Mesendoderm (in vitro differentiated cells): ENCODE data around the gene ASIC1.

Source experiments
- DNase-seq: peaks from one replicate; pipeline ENCODE4 v3.0.0; 2013
- H2AK5ac ChIP-seq: 2 replicates; pipeline ENCODE4 v1.6.1; 2013; ENCODE audit warnings: low read length, inconsistent platforms
- H2BK120ac ChIP-seq: 2 replicates; pipeline ENCODE4 v1.6.1; 2013; ENCODE audit warnings: low read depth, mild to moderate bottlenecking, low read length, moderate library complexity, mixed read lengths
- H2BK15ac ChIP-seq: replicated peaks from 2 replicates; pipeline ENCODE4 v1.6.1; 2013; ENCODE audit warnings: low read depth, mild to moderate bottlenecking, moderate library complexity
- H2BK5ac ChIP-seq: 2 replicates; pipeline ENCODE4 v1.6.1; 2013; ENCODE audit warnings: low read length, inconsistent platforms
- H3K18ac ChIP-seq: 2 replicates; pipeline ENCODE4 v1.6.1; 2013; ENCODE audit warnings: mild to moderate bottlenecking, low read length, mixed read lengths
- H3K23ac ChIP-seq: one replicate; pipeline ENCODE4 v1.6.1; 2013; ENCODE audit warnings: low read length
- H3K27ac ChIP-seq: 2 replicates; pipeline ENCODE4 v1.5.1; 2013; ENCODE audit warnings: low read depth, mild to moderate bottlenecking, inconsistent platforms, low read length, moderate library complexity
- H3K27me3 ChIP-seq: 2 replicates; pipeline ENCODE4 v1.6.1; 2013; ENCODE audit warnings: low read length, control low read depth, mild to moderate bottlenecking, inconsistent platforms; ENCODE audit not compliant: insufficient read depth, poor library complexity
- H3K36me3 ChIP-seq: 2 replicates; pipeline ENCODE4 v1.6.1; 2013; ENCODE audit warnings: low read length, inconsistent platforms; ENCODE audit not compliant: control insufficient read depth, insufficient read depth
- H3K4ac ChIP-seq: one replicate; pipeline ENCODE4 v1.6.1; 2013; ENCODE audit warnings: low read depth, mild to moderate bottlenecking, low read length, moderate library complexity
- H3K4me1 ChIP-seq: 2 replicates; pipeline ENCODE4 v1.6.1; 2013; ENCODE audit warnings: low read depth, low read length, inconsistent platforms; ENCODE audit not compliant: control insufficient read depth
- H3K4me2 ChIP-seq: 2 replicates; pipeline ENCODE4 v1.6.1; 2013; ENCODE audit warnings: low read length
- H3K4me3 ChIP-seq: 2 replicates; pipeline ENCODE4 v1.5.1; 2013; ENCODE audit warnings: mild to moderate bottlenecking, low read length
- H3K56ac ChIP-seq: one replicate; pipeline ENCODE4 v1.6.1; 2013; ENCODE audit warnings: low read length
- H3K79me1 ChIP-seq: 2 replicates; pipeline ENCODE4 v1.6.1; 2013; ENCODE audit warnings: low read length, inconsistent platforms
- H3K79me2 ChIP-seq: 2 replicates; pipeline ENCODE4 v1.6.1; 2013; ENCODE audit warnings: mild to moderate bottlenecking, low read length; ENCODE audit not compliant: control insufficient read depth, insufficient read depth
- H3K9ac ChIP-seq: 2 replicates; pipeline ENCODE4 v1.6.1; 2013; ENCODE audit warnings: low read length, inconsistent platforms
- H4K5ac ChIP-seq: one replicate; pipeline ENCODE4 v1.6.1; 2013; ENCODE audit warnings: low read length
- H4K8ac ChIP-seq: one replicate; pipeline ENCODE4 v1.6.1; 2013; ENCODE audit warnings: low read depth, mild to moderate bottlenecking, control low read depth, low read length, moderate library complexity
- WGBS: extraction: QIAGEN DNeasy Blood & Tissue Kit; methylation state at CpG from one replicate; pipeline ENCODE4 v1.1.7; 2013; ENCODE audit warnings: low lambda C conversion rate, missing lambda C conversion rate; ENCODE audit not compliant: insufficient coverage; ENCODE audit errors: extremely low coverage; 5-methylcytosine and 5-hydroxymethylcytosine counted together

ASIC1 gene

GRCh38 chr12:50052964-50053363 lies 4.4 kb upstream of the ASIC1 start:
- no CpG with 5 or more reads among the region's 7 CpGs for WGBS
- no peak overlapping the region for H3K9ac ChIP-seq
- no peaks in the 10 kb centered on the region for H3K36me3 ChIP-seq

GRCh38 chr12:50053583-50053982 lies 3.8 kb upstream of the ASIC1 start:
- Histone ChIP-seq H3K9ac (no peak overlapping the region), H3K4me2 (no peak overlapping the region), H2BK15ac (no peak overlapping the region), H3K27me3 (peaks cover 6% of the 10 kb centered on the region), H4K8ac (no peak overlapping the region), H3K79me2 (no peaks in the 10 kb centered on the region), H3K4ac (no peak overlapping the region), H2BK120ac (no peak overlapping the region), H3K4me3 (no peak overlapping the region), H3K79me1 (no peaks in the 10 kb centered on the region), H2BK5ac (no peak overlapping the region), H3K27ac (no peak overlapping the region), H4K5ac (no peak overlapping the region), H3K56ac (no peak overlapping the region), H3K36me3 (no peaks in the 10 kb centered on the region), H2AK5ac (no peak overlapping the region), H3K18ac (no peak overlapping the region), H3K23ac (no peak overlapping the region), H3K4me1 (peaks cover 15% of the 10 kb centered on the region)
- DNase-seq = no peak
- no CpG with 5 or more reads among the region's 1 CpG for WGBS

More at GRCh38 chr12:50052964-50053363, 4.4 kb upstream of the ASIC1 start:
- no peak for DNase-seq
- H3K79me2 ChIP-seq = no peaks in the 10 kb centered on the region
- H3K27ac ChIP-seq = no peak overlapping the region
- H3K4me2 ChIP-seq = no peak overlapping the region
- no peak overlapping the region for H2BK15ac ChIP-seq
- no peak overlapping the region for H4K5ac ChIP-seq
- no peak overlapping the region for H2BK120ac ChIP-seq
- H3K4me1 ChIP-seq = peaks cover 15% of the 10 kb centered on the region
- H2BK5ac ChIP-seq = no peak overlapping the region
- H3K27me3 ChIP-seq = no peaks in the 10 kb centered on the region
- H3K23ac ChIP-seq = no peak overlapping the region
- H3K18ac ChIP-seq = no peak overlapping the region
- no peak overlapping the region for H2AK5ac ChIP-seq
- no peak overlapping the region for H3K4me3 ChIP-seq
- H3K79me1 ChIP-seq = no peaks in the 10 kb centered on the region
- H4K8ac ChIP-seq = no peak overlapping the region
- H3K56ac ChIP-seq = no peak overlapping the region
- H3K4ac ChIP-seq = no peak overlapping the region

- Histone ChIP-seq H2BK5ac (no peak overlapping the region), H3K4me2 (peak overlapping the region; percentile 42), H3K56ac (peak overlapping the region; percentile 2), H3K18ac (no peak overlapping the region), H3K4me1 (peaks cover 9% of the 10 kb centered on the region), H3K27ac (no peak overlapping the region), H2BK15ac (no peak overlapping the region), H3K23ac (no peak overlapping the region), H2AK5ac (no peak overlapping the region), H3K4me3 (no peak overlapping the region), H3K79me2 (no peaks in the 10 kb centered on the region), H2BK120ac (no peak overlapping the region), H3K9ac (no peak overlapping the region), H3K79me1 (no peaks in the 10 kb centered on the region), H4K5ac (no peak overlapping the region), H3K27me3 (peaks cover 6% of the 10 kb centered on the region), H4K8ac (no peak overlapping the region), H3K36me3 (no peaks in the 10 kb centered on the region), H3K4ac (no peak overlapping the region)
- peak; percentile 83 for DNase-seq
- whole genome bisulfite sequencing = no CpG with 5 or more reads among the region's 17 CpGs
Observed at GRCh38 chr12:50055831-50056638, 1.4 kb upstream of the ASIC1 start.

- Histone ChIP-seq H4K8ac (no peak overlapping the region), H3K4me3 (no peak overlapping the region), H3K23ac (no peak overlapping the region), H3K36me3 (no peaks in the 10 kb centered on the region), H3K56ac (peak overlapping the region; percentile 61), H3K9ac (peak overlapping the region; percentile 24), H2AK5ac (no peak overlapping the region), H2BK120ac (no peak overlapping the region), H3K18ac (no peak overlapping the region), H3K4ac (no peak overlapping the region), H3K4me1 (peaks cover 3% of the 10 kb centered on the region), H3K27ac (no peak overlapping the region), H3K4me2 (peak overlapping the region; percentile 62), H3K79me1 (no peaks in the 10 kb centered on the region), H2BK5ac (no peak overlapping the region), H4K5ac (no peak overlapping the region), H3K27me3 (peaks cover 6% of the 10 kb centered on the region), H3K79me2 (no peaks in the 10 kb centered on the region), H2BK15ac (no peak overlapping the region)
- DNase-seq = no peak
- WGBS = no CpG with 5 or more reads among the region's 3 CpGs
Observed at GRCh38 chr12:50056639-50056976, 788 bp upstream of the ASIC1 start.

GRCh38 chr12:50057896-50058670 lies 687 bp downstream of the ASIC1 start:
- H2BK15ac ChIP-seq = no peak overlapping the region
- H3K4me2 ChIP-seq = peak overlapping the region; percentile 62
- no peak overlapping the region for H4K8ac ChIP-seq
- peak overlapping the region; percentile 22 for H3K18ac ChIP-seq
- no peak overlapping the region for H2BK5ac ChIP-seq
- H3K4me1 ChIP-seq = peaks cover 3% of the 10 kb centered on the region
- H3K27ac ChIP-seq = no peak overlapping the region
- peak overlapping the region; percentile 24 for H3K9ac ChIP-seq
- peaks cover 6% of the 10 kb centered on the region for H3K27me3 ChIP-seq
- no peak overlapping the region for H2AK5ac ChIP-seq
- peak overlapping the region; percentile 4 for H3K4me3 ChIP-seq
- peak overlapping the region; percentile 61 for H3K56ac ChIP-seq
- no peaks in the 10 kb centered on the region for H3K79me1 ChIP-seq
- no peak overlapping the region for H2BK120ac ChIP-seq
- no peaks in the 10 kb centered on the region for H3K36me3 ChIP-seq
- H3K4ac ChIP-seq = no peak overlapping the region
- no peak overlapping the region for H4K5ac ChIP-seq
- WGBS = no CpG with 5 or more reads among the region's 30 CpGs
- no peak for DNase-seq
- no peak overlapping the region for H3K23ac ChIP-seq
- H3K79me2 ChIP-seq = no peaks in the 10 kb centered on the region
